Activated CD8-positive, alpha-beta memory T cell treated with anti-CD3 and anti-CD28 coated beads for 36 hours (primary cell): ENCODE measurements around the gene NTRK3. TPM values are rescaled to one million over a fixed set of nuclear protein-coding genes. Genes with fewer than 3 reads are reported as not detected.
"Not testable (repeated sequence)": the region's sequence is repeated elsewhere in the genome, so short reads cannot be mapped to it uniquely, and the experiment has no call there.

ENCODE experiments used
- CTCF ChIA-PET: fragments of 350-600 bp; sonication (Branson Sonifier 250); formaldehyde crosslinking; loops from one replicate; lab custom pipeline; 2021; ENCODE audit warnings: antibody characterized with exemption; lab: Charles Lee
- POLR2A ChIA-PET: fragments of 350-600 bp; sonication (Branson Sonifier 250); formaldehyde crosslinking; loops from one replicate; lab custom pipeline; 2021; ENCODE audit warnings: antibody characterized with exemption; lab: Charles Lee
- total RNA-seq, 2 experiments: library from RNA; stranded (reverse); gene quantifications; one replicate each; pipeline ENCODE4 v1.2.3, GENCODE V29; 2021

Gene NTRK3
- total RNA-seq, 2 experiments from 2014 or later, result not detected

DNA sequence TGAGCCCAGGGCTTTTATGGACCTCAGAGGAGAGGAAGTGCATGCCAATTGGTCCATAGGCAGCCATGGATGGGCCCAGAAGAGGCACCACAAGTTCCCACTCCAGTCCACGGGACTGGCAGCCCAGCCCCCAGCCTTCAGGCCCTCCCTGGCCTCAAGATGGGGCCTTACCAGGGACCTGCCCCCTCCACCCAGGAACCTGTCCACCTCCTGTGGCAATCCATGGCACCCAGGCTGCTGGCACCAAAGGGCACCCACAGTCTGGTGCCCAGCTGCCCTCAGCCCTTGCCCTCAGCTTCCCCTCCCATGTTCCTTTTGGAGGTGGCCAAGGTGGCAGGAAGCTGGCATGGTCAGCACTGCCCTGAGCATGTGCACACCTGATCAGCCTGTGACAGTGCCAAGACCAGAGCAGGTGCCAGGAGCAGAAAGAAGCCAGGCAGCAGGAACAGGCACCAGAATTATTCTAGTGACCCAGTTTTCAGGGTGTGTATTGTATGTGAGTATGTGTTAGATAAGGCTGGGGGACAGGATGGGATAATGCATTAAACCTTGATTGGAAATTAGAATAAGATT lies 415.0 kb downstream of the NTRK3 start:
- POLR2A ChIA-PET, result no interaction called here
- CTCF ChIA-PET, result no interaction called here

DNA sequence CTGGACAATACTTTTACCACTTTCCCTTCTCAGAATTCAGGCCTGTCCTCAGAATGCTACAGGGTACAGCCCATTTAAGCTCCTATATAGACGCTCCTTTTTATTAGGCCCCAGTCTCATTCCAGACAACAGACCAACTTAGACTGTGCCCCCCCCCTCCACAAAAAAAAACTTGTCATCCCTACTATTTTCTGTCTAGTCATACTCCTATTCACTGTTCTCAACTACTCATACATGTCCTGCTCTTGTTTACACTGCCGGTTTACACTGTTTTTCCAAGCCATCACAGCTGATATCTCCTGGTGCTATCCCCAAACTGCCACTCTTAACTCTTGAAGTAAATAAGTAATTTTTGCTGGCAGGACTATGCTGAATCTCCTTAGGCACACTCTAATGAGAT lies 420.7 kb downstream of the NTRK3 start:
- CTCF ChIA-PET, POLR2A ChIA-PET: not testable (repeated sequence)

GRCh38 chr15:87833333-87833732 lies 423.2 kb downstream of the NTRK3 start:
- CTCF ChIA-PET, POLR2A ChIA-PET: not testable (repeated sequence)

GRCh38 chr15:87829332-87830050 lies 427.0 kb downstream of the NTRK3 start:
- POLR2A ChIA-PET, result no interaction called here
- CTCF ChIA-PET, result interaction anchor here (0.6 kb wide), 1 partner anchor 50 kb away, joined by 3 read pairs; no protein-coding TSS in a partner anchor

GRCh38 chr15:87828608-87829007 lies 427.9 kb downstream of the NTRK3 start:
- ChIA-PET POLR2A (no interaction called here), CTCF (no interaction called here)

DNA sequence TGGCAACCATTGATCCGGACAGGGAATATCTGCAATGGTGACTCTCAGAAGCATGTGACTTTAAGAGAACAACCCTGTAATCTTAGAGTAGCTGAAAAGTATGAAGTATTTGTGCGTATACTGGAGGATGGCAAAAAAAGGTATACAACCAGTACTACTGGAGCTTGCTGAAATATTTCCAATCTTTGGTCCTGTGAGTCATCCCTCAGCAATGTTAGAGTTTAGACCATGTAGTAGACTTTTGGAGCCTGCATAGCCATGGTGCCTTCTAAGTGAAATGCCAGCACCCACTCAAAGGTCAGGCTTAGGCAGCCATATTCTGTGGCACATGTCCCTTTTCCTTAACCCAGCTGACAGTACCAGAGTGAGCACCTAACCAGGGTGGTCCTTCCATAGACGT lies 429.4 kb downstream of the NTRK3 start:
- CTCF ChIA-PET, result no interaction called here
- POLR2A ChIA-PET, result no interaction called here

DNA sequence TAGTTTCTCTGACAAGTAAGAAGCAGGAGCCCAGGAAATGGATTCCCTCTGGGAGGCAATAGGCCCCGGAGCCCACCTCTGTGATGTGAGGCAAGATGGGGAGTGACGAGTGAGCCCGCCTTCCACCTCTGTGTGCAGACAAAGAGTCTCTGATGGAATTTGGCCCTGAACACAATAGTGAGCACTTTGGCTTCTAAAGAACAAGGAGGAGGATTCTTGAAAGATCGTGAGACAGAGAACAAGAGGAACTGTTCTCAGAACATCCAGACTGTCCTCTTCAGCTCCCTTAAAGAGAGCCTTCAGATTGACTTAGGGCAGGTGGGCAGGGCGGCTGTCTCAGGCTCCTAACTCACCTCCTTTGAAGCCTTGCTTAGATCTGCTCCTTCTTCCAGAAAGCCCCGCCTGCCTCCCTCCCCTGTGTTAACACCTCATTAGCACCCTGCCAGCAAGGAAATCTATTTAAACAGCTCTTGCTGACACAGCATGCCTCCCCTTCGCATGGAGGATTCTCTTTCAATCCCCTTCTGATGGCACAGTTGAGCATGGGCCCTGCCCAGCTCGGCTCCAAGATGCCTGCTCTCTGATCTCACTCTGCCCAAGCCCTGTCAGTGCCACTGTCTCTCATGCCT lies 430.3 kb downstream of the NTRK3 start:
- POLR2A ChIA-PET, result no interaction called here
- CTCF ChIA-PET, result no interaction called here

- ChIA-PET POLR2A (no interaction called here), CTCF (no interaction called here)
Observed at GRCh38 chr15:87818756-87819155, 437.8 kb downstream of the NTRK3 start.

- CTCF ChIA-PET, result no interaction called here
Observed at GRCh38 chr15:87817553-87817952, 439.0 kb downstream of the NTRK3 start.

GRCh38 chr15:87816811-87817210 lies 439.7 kb downstream of the NTRK3 start:
- CTCF ChIA-PET, result no interaction called here
- POLR2A ChIA-PET, result no interaction called here

More at GRCh38 chr15:87817553-87817952, 439.0 kb downstream of the NTRK3 start:
- POLR2A ChIA-PET, result no interaction called here

DNA sequence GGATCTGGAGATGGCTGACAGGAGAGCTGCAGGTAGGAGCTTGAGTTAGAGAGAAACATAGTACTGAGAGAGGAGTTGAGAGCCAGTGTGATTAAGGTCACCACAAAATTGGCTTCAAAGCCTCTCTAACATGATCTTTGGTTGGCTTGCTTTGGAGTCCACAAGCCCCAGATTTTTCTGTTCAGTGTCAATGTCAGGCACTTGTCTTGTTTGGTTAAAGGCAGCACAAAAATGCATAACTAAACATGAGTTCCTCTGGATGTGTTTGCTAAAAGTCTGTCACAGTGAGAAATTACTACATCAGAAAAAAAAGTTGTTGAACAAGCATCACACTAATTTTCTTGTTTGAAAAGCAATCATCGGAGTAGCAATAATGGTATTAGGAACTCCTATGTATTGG lies 440.5 kb downstream of the NTRK3 start:
- ChIA-PET POLR2A (no interaction called here), CTCF (no interaction called here)

Other genes with a start within 250 kb of the NTRK3 start
- gene MRPL46, start 210.6 kb upstream of the NTRK3 start, total RNA-seq, result 10 to 100 TPM; 46.9 to 48.5 TPM
- gene MRPS11, start 211.0 kb upstream of the NTRK3 start, total RNA-seq, result 10 to 100 TPM; 76.7 to 78.1 TPM